ENCODE results near the gene ZIC5.

DNA sequence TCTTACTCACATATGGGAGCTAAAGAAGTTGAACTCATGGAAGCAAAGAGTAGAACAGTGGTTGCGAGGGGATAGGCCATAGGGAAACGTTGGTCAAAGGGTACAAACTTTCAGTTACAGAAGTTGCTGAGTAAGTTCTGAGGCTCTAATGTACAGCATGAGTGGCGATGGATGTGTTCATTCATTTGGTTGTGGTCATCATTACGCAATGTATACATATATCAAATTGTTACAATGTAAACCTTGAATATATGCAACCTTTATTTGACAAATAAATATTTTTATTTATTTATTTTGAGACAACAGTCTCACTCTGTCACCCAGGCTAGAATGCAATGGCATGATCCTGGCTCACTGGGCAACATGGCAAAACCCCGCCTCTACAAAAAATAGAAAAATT is 38.7 kb downstream of the ZIC5 start:
- TF ChIP-seq, protein P1, sequence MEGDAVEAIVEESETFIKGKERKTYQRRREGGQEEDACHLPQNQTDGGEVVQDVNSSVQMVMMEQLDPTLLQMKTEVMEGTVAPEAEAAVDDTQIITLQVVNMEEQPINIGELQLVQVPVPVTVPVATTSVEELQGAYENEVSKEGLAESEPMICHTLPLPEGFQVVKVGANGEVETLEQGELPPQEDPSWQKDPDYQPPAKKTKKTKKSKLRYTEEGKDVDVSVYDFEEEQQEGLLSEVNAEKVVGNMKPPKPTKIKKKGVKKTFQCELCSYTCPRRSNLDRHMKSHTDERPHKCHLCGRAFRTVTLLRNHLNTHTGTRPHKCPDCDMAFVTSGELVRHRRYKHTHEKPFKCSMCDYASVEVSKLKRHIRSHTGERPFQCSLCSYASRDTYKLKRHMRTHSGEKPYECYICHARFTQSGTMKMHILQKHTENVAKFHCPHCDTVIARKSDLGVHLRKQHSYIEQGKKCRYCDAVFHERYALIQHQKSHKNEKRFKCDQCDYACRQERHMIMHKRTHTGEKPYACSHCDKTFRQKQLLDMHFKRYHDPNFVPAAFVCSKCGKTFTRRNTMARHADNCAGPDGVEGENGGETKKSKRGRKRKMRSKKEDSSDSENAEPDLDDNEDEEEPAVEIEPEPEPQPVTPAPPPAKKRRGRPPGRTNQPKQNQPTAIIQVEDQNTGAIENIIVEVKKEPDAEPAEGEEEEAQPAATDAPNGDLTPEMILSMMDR (IDR thresholded peaks at IDR 0.05; ENCODE audit: low read depth, low read length, missing input control), result no peak
- TF ChIP-seq, protein P2, sequence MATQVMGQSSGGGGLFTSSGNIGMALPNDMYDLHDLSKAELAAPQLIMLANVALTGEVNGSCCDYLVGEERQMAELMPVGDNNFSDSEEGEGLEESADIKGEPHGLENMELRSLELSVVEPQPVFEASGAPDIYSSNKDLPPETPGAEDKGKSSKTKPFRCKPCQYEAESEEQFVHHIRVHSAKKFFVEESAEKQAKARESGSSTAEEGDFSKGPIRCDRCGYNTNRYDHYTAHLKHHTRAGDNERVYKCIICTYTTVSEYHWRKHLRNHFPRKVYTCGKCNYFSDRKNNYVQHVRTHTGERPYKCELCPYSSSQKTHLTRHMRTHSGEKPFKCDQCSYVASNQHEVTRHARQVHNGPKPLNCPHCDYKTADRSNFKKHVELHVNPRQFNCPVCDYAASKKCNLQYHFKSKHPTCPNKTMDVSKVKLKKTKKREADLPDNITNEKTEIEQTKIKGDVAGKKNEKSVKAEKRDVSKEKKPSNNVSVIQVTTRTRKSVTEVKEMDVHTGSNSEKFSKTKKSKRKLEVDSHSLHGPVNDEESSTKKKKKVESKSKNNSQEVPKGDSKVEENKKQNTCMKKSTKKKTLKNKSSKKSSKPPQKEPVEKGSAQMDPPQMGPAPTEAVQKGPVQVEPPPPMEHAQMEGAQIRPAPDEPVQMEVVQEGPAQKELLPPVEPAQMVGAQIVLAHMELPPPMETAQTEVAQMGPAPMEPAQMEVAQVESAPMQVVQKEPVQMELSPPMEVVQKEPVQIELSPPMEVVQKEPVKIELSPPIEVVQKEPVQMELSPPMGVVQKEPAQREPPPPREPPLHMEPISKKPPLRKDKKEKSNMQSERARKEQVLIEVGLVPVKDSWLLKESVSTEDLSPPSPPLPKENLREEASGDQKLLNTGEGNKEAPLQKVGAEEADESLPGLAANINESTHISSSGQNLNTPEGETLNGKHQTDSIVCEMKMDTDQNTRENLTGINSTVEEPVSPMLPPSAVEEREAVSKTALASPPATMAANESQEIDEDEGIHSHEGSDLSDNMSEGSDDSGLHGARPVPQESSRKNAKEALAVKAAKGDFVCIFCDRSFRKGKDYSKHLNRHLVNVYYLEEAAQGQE (IDR thresholded peaks at IDR 0.05), result no peak
- TF ChIP-seq, protein P3, sequence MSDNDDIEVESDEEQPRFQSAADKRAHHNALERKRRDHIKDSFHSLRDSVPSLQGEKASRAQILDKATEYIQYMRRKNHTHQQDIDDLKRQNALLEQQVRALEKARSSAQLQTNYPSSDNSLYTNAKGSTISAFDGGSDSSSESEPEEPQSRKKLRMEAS (IDR thresholded peaks at IDR 0.05), result no peak
- TF ChIP-seq, protein P4, sequence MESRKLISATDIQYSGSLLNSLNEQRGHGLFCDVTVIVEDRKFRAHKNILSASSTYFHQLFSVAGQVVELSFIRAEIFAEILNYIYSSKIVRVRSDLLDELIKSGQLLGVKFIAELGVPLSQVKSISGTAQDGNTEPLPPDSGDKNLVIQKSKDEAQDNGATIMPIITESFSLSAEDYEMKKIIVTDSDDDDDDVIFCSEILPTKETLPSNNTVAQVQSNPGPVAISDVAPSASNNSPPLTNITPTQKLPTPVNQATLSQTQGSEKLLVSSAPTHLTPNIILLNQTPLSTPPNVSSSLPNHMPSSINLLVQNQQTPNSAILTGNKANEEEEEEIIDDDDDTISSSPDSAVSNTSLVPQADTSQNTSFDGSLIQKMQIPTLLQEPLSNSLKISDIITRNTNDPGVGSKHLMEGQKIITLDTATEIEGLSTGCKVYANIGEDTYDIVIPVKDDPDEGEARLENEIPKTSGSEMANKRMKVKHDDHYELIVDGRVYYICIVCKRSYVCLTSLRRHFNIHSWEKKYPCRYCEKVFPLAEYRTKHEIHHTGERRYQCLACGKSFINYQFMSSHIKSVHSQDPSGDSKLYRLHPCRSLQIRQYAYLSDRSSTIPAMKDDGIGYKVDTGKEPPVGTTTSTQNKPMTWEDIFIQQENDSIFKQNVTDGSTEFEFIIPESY (IDR thresholded peaks at IDR 0.05), result no peak

Data from liver (tissue), 2 donors.